Activated CD4-positive, alpha-beta memory T cell treated with anti-CD3 and anti-CD28 coated beads for 36 hours (primary cell): Measurements from ENCODE around the gene DIAPH3. TPM values are rescaled to one million over a fixed set of nuclear protein-coding genes. Genes with fewer than 3 reads are reported as not detected.

Experiments
- CTCF ChIA-PET: fragments of 350-600 bp; sonication (Branson Sonifier 250); formaldehyde crosslinking; loops from one replicate; lab custom pipeline; 2021; ENCODE audit warnings: antibody characterized with exemption, inconsistent platforms; lab: Charles Lee
- POLR2A ChIA-PET: fragments of 350-600 bp; sonication (Branson Sonifier 250); formaldehyde crosslinking; loops from one replicate; lab custom pipeline; 2021; ENCODE audit warnings: antibody characterized with exemption; lab: Charles Lee
- DNase-seq: peaks from one replicate; pipeline ENCODE4 v3.0.0-alpha.2; 2020
- H3K27ac Mint-ChIP-seq: one replicate; pipeline ENCODE4 v1.8.0; 2021; ENCODE audit warnings: mixed read lengths
- H3K27me3 Mint-ChIP-seq: one replicate; pipeline ENCODE4 v1.8.0; 2021; ENCODE audit warnings: mixed read lengths
- H3K36me3 Mint-ChIP-seq: one replicate; pipeline ENCODE4 v1.8.0; 2021; ENCODE audit warnings: mixed read lengths
- H3K4me1 Mint-ChIP-seq: one replicate; pipeline ENCODE4 v1.8.0; 2021; ENCODE audit warnings: low read depth, mixed read lengths
- H3K4me3 Mint-ChIP-seq: one replicate; pipeline ENCODE4 v1.8.0; 2021; ENCODE audit warnings: mild to moderate bottlenecking, mixed read lengths
- H3K9me3 Mint-ChIP-seq: one replicate; pipeline ENCODE4 v1.8.0; 2021; ENCODE audit warnings: mixed read lengths
- intact Hi-C: fragments of 100-400 bp; cut with micrococcal nuclease; formaldehyde crosslinking; loops from one replicate; pipeline ENCODE4 v1.15.1; 2023
- total RNA-seq, 2 experiments: library from RNA; stranded (reverse); gene quantifications; one replicate each; pipeline ENCODE4 v1.2.3, GENCODE V29; 2021

DIAPH3 gene
- total RNA-seq, 2 experiments from 2014 or later, result 31.3 to 31.9 TPM

DNA sequence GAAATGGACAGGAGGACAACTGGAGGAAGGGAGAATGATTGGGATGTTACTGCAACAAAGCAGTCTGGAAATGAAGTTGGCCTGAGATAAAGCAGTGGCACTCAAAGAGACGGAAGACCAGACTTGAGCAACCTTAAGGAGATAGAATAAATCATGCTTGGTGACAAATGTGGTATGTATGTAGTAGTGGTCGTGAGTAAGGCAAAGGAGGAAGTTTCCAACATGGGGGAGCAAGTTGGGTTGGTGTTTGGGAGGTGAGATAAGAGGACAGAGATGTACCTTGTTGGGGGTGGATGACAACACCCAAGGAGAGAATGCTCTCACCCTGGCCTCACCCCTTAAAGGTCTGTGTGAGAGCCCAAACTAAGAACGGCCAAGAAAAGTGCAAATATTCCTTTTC is 420.5 kb downstream of the DIAPH3 start:
- intact Hi-C loops, result no loop called here
- no peak overlapping the region for H3K4me3 Mint-ChIP-seq
- ChIA-PET POLR2A (no interaction called here), CTCF (no interaction called here)
- no peaks in the 10 kb centered on the region for H3K27me3 Mint-ChIP-seq
- H3K36me3 Mint-ChIP-seq, result no peaks in the 10 kb centered on the region
- H3K9me3 Mint-ChIP-seq, result no peaks in the 10 kb centered on the region
- DNase-seq, result no peak
- peaks cover 5% of the 10 kb centered on the region for H3K4me1 Mint-ChIP-seq
- H3K27ac Mint-ChIP-seq, result no peak overlapping the region

DNA sequence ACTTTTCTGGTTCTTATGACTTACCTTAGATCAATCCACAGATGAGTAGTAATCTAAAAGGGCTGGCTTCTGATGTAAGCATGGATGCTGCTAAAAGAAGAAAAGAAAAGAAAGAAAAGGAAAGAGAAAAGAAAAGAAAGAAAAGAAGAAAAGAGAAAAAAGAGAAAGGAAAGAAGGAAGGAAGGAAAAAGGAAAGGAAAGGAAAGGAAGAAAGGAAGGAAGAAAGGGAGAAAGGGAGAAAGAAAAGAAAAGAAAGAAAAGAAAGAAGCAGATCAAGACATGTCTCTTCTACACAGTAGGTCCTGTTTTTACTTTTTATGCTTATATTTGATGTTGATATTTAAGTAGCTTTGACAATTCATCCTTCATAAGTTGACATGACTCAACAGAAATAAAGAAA is 421.3 kb downstream of the DIAPH3 start:
- no peaks in the 10 kb centered on the region for H3K27me3 Mint-ChIP-seq
- ChIA-PET POLR2A (no interaction called here), CTCF (no interaction called here)
- no peaks in the 10 kb centered on the region for H3K36me3 Mint-ChIP-seq
- DNase-seq, result no peak
- H3K4me3 Mint-ChIP-seq, result no peak overlapping the region
- intact Hi-C loops, result no loop called here
- H3K27ac Mint-ChIP-seq, result no peak overlapping the region
- peaks cover 3% of the 10 kb centered on the region for H3K4me1 Mint-ChIP-seq
- no peaks in the 10 kb centered on the region for H3K9me3 Mint-ChIP-seq

- no peak for DNase-seq
- Mint-ChIP-seq H3K27ac (no peak overlapping the region), H3K36me3 (no peaks in the 10 kb centered on the region), H3K27me3 (no peaks in the 10 kb centered on the region), H3K9me3 (no peaks in the 10 kb centered on the region), H3K4me3 (no peak overlapping the region), H3K4me1 (peaks cover 2% of the 10 kb centered on the region)
- ChIA-PET POLR2A (no interaction called here), CTCF (no interaction called here)
- intact Hi-C loops, result no loop called here
Measured at GRCh38 chr13:59738921-59739320, 424.8 kb downstream of the DIAPH3 start.

DNA sequence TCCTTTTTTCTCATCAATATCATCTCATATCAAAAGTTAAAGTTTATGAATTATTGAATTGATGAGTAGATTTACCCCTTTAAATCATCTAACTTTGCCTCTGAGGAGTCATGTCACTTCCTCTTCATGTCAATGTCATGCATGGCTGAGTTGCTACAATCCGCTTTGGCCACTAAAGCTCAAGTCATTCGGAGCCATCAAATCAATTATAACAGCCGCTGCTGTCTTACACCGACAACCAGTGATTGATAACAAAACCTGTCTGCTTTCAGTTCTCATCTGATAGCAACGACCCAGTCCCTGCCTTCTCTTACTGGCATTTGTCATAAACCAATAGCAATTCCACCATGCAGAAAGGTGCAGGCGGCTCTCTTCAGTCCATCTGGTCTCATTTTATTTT is 429.3 kb downstream of the DIAPH3 start:
- POLR2A ChIA-PET, result interaction anchor here (0.6 to 0.8 kb wide), 2 partner anchors 12 to 232 kb away, joined by 3 read pairs; no protein-coding TSS in a partner anchor
- H3K4me3 Mint-ChIP-seq, result no peak overlapping the region
- H3K36me3 Mint-ChIP-seq, result no peaks in the 10 kb centered on the region
- intact Hi-C loops, result no loop called here
- H3K27me3 Mint-ChIP-seq, result no peaks in the 10 kb centered on the region
- H3K4me1 Mint-ChIP-seq, result peaks cover 2% of the 10 kb centered on the region
- no peaks in the 10 kb centered on the region for H3K9me3 Mint-ChIP-seq
- peak; percentile 16 for DNase-seq
- H3K27ac Mint-ChIP-seq, result no peak overlapping the region
- CTCF ChIA-PET, result no interaction called here

DNA sequence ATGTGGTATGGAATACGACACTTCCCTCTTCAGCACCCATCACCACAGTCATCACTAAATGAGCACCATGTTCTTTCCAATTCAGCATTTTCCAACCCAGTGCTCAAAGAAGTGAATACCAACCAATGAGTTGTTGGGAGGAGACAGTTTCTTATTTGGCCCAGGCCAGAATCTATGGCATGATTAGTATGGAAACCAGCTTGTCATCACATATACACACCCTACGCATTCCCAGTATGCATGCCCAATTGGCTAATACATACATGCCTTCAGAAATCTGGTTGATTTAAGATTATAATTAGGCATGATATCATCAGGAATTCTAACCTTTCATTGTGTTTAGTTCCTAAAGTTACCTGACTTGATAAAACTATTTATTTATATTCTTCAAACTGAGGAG is 430.0 kb downstream of the DIAPH3 start:
- ChIA-PET CTCF (no interaction called here), POLR2A (interaction anchor here (0.8 kb wide), 1 partner anchor 232 kb away, joined by 3 read pairs; no protein-coding TSS in a partner anchor)
- Mint-ChIP-seq H3K9me3 (no peaks in the 10 kb centered on the region), H3K36me3 (no peaks in the 10 kb centered on the region), H3K4me1 (peaks cover 2% of the 10 kb centered on the region), H3K27ac (no peak overlapping the region), H3K27me3 (no peaks in the 10 kb centered on the region), H3K4me3 (no peak overlapping the region)
- intact Hi-C loops, result no loop called here
- DNase-seq, result no peak

- H3K9me3 Mint-ChIP-seq, result no peaks in the 10 kb centered on the region
- H3K4me3 Mint-ChIP-seq, result no peak overlapping the region
- ChIA-PET POLR2A (no interaction called here), CTCF (no interaction called here)
- H3K27ac Mint-ChIP-seq, result no peak overlapping the region
- DNase-seq, result no peak
- H3K36me3 Mint-ChIP-seq, result no peaks in the 10 kb centered on the region
- H3K4me1 Mint-ChIP-seq, result peaks cover 2% of the 10 kb centered on the region
- intact Hi-C loops, result no loop called here
- no peaks in the 10 kb centered on the region for H3K27me3 Mint-ChIP-seq
Measured at GRCh38 chr13:59730026-59730425, 433.7 kb downstream of the DIAPH3 start.

DNA sequence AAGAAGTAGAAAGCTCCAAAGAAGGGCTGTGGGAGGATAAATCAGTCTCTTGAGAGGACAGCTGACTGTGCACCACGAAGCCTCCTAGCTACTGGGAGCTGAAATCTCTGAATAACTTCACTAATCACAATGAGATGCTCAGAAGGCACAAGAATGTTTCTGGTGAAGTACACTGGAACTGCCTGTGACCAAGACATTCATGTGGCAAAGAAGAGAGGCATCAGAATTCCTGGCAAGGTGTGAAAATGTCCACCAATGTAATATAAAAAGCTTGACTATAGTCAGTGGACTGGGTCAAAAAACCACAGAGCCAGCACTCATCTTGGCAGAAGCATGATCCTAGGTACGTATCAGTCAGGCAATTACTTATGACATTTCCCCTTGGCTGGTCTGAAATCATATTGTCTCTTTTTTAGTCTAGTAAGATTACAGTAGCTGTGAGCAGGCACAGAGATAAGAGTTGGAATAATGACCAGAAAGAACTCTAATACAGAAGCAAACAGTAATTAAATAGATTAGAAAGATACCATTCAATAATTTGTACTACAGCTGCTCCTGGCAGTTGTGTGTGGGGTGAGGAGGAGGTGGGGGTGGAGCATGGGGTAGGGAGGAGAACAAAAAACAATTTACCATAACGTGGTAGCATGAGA is 434.7 kb downstream of the DIAPH3 start:
- Mint-ChIP-seq H3K36me3 (no peaks in the 10 kb centered on the region), H3K4me3 (no peak overlapping the region), H3K4me1 (no peaks in the 10 kb centered on the region), H3K27ac (no peak overlapping the region), H3K9me3 (no peaks in the 10 kb centered on the region), H3K27me3 (no peaks in the 10 kb centered on the region)
- intact Hi-C loops, result no loop called here
- DNase-seq, result no peak
- ChIA-PET POLR2A (no interaction called here), CTCF (no interaction called here)

- H3K27ac Mint-ChIP-seq, result no peak overlapping the region
- no peaks in the 10 kb centered on the region for H3K27me3 Mint-ChIP-seq
- intact Hi-C loops, result no loop called here
- peaks cover 7% of the 10 kb centered on the region for H3K4me1 Mint-ChIP-seq
- no peak for DNase-seq
- no peak overlapping the region for H3K4me3 Mint-ChIP-seq
- POLR2A ChIA-PET, result no interaction called here
- CTCF ChIA-PET, result no interaction called here
- H3K9me3 Mint-ChIP-seq, result no peaks in the 10 kb centered on the region
- no peaks in the 10 kb centered on the region for H3K36me3 Mint-ChIP-seq
Measured at GRCh38 chr13:59721926-59722910, 441.5 kb downstream of the DIAPH3 start.

DNA sequence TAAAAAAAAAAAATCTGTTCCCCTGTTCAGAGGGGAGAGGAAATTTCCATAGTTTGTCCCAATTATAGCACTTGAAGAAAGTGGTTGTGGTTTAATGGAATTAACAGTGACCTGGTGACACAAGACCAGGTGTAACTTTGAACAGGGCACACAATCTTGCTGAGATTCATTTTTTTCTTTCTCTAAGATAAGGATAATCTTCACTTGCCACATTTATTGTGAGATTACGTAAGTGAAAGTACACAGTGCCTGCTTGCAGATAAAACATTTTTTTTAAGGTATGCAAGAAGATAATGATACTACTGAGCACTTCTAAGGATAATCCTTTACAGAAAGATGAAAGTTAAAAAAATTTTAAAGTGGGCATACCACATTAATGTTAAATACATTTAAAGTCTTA is 448.1 kb downstream of the DIAPH3 start:
- intact Hi-C loops, result no loop called here
- no peak overlapping the region for H3K27ac Mint-ChIP-seq
- POLR2A ChIA-PET, result no interaction called here
- no peaks in the 10 kb centered on the region for H3K27me3 Mint-ChIP-seq
- DNase-seq, result no peak
- no peaks in the 10 kb centered on the region for H3K9me3 Mint-ChIP-seq
- CTCF ChIA-PET, result no interaction called here
- no peak overlapping the region for H3K4me3 Mint-ChIP-seq
- H3K4me1 Mint-ChIP-seq, result no peaks in the 10 kb centered on the region
- no peaks in the 10 kb centered on the region for H3K36me3 Mint-ChIP-seq

DNA sequence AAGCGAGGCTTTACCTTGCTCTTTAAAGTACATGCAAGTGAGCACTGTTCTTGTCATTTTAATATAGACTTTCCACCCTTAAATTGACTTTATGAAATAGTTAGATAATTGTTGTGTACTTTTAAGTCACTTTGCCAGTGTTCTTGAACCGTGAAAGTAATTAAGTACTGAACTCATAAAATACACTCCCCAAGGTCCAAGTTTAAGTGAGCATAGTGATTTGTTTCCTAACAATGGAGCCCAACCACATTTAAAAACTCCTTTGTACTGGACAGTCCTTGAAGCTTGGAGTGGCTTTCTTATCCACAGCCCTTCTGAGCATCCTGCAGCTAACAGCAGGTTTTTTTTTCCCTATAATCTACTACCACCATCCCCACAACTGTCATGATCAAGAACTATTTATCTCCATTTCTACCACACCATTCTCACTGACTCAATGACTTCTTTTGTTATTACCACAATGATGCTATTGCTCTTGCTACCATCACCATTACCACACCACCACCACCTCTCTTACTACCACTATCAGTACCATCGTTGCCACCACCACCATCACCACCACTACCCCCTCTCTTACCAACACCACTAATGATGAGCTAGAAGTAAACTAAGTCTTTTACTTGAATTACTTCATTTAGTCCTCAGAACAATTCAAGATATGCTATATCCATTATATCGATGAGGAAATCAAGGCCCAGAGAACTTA is 452.6 kb downstream of the DIAPH3 start:
- ChIA-PET POLR2A (no interaction called here), CTCF (no interaction called here)
- Mint-ChIP-seq H3K27ac (no peak overlapping the region), H3K27me3 (no peaks in the 10 kb centered on the region), H3K4me3 (no peak overlapping the region), H3K9me3 (no peaks in the 10 kb centered on the region), H3K36me3 (no peaks in the 10 kb centered on the region), H3K4me1 (no peaks in the 10 kb centered on the region)
- intact Hi-C loops, result no loop called here
- no peak for DNase-seq

- intact Hi-C loops, result no loop called here
- H3K9me3 Mint-ChIP-seq, result no peaks in the 10 kb centered on the region
- CTCF ChIA-PET, result interaction anchor here (0.6 kb wide), 1 partner anchor 160 kb away, joined by 3 read pairs; no protein-coding TSS in a partner anchor
- POLR2A ChIA-PET, result no interaction called here
- no peaks in the 10 kb centered on the region for H3K27me3 Mint-ChIP-seq
- DNase-seq, result no peak
- H3K36me3 Mint-ChIP-seq, result no peaks in the 10 kb centered on the region
- H3K4me3 Mint-ChIP-seq, result no peak overlapping the region
- H3K27ac Mint-ChIP-seq, result no peak overlapping the region
- no peaks in the 10 kb centered on the region for H3K4me1 Mint-ChIP-seq
Measured at GRCh38 chr13:59710416-59710815, 453.3 kb downstream of the DIAPH3 start.
